H1 (cell line): ENCODE results near the gene MRPL33. TPM values are rescaled to one million over a fixed set of nuclear protein-coding genes. Genes with fewer than 3 reads are reported as not detected.
A peak's percentile ranks its signal among the peaks of the same experiment; 100 is the strongest.

Source experiments
- CTCF ChIA-PET: fragments of 300-600 bp; sonication (Branson Sonifier 250); formaldehyde crosslinking; loops from one replicate; lab custom pipeline; 2021; ENCODE audit not compliant: partially characterized antibody; lab: Charles Lee
- POLR2A ChIA-PET: fragments of 300-600 bp; sonication (Branson Sonifier 250); formaldehyde crosslinking; loops from one replicate; lab custom pipeline; 2021; ENCODE audit warnings: inconsistent platforms; ENCODE audit not compliant: partially characterized antibody; lab: Charles Lee
- DNase-seq, 2 experiments: peaks; one replicate each; pipeline versions ENCODE4 v3.0.0 to v3.0.0-alpha.2; 2010 to 2022; ENCODE audit warnings: low spot score in 2 of 2, low read depth in 1 of 2, mixed read lengths in 1 of 2
- FAIRE-seq: peaks from 2 replicates; lab custom pipeline; 2011; peaks lifted over from hg19 to GRCh38; lab: Jason Lieb, UNC
- H2AFZ ChIP-seq: 2 replicates; pipeline ENCODE4 v1.8.1; 2012; ENCODE audit warnings: low read length, inconsistent platforms
- H2AK5ac ChIP-seq: 2 replicates; pipeline ENCODE4 v1.6.1; 2013; ENCODE audit warnings: low read depth, low read length
- H2BK120ac ChIP-seq: replicated peaks from 2 replicates; pipeline ENCODE3; 2013; ENCODE audit warnings: low read depth, low read length, inconsistent platforms
- H2BK12ac ChIP-seq: 2 replicates; pipeline ENCODE4 v1.6.1; 2013; ENCODE audit warnings: low read depth, low read length
- H2BK15ac ChIP-seq: 2 replicates; pipeline ENCODE4 v1.6.1; 2013; ENCODE audit warnings: low read length
- H2BK20ac ChIP-seq: 2 replicates; pipeline ENCODE4 v1.6.1; 2013; ENCODE audit warnings: low read length
- H2BK5ac ChIP-seq: 2 replicates; pipeline ENCODE4 v1.6.1; 2013; ENCODE audit warnings: low read depth, low read length
- H3K14ac ChIP-seq: 2 replicates; pipeline ENCODE4 v1.6.1; 2013; ENCODE audit warnings: inconsistent platforms; ENCODE audit not compliant: insufficient read length
- H3K18ac ChIP-seq: 2 replicates; pipeline ENCODE4 v1.6.1; 2013; ENCODE audit warnings: low read length; ENCODE audit errors: extremely low read depth
- H3K23ac ChIP-seq: 2 replicates; pipeline ENCODE4 v1.6.1; 2013; ENCODE audit warnings: inconsistent platforms; ENCODE audit not compliant: insufficient read length
- H3K23me2 ChIP-seq: 2 replicates; pipeline ENCODE4 v1.6.1; 2013; ENCODE audit warnings: low read depth, low read length
- H3K27ac ChIP-seq: 2 replicates; pipeline ENCODE4 v1.6.1; 2011; ENCODE audit warnings: low read depth, low read length, inconsistent platforms
- H3K27me3 ChIP-seq, 4 experiments: replicated peaks in 1 of 4; 1 replicate in 1 of 4; 2 replicates in 3 of 4; pipeline versions ENCODE4 v1.6.1 to v1.8.1; 2011 to 2013; ENCODE audit warnings: low read length in 3 of 4, mild to moderate bottlenecking in 3 of 4, inconsistent platforms in 2 of 4, mixed read lengths in 2 of 4, moderate library complexity in 1 of 4; ENCODE audit not compliant: control insufficient read depth in 3 of 4, insufficient read depth in 3 of 4; ENCODE audit errors: extremely low read depth in 1 of 4
- H3K36me3 ChIP-seq, 4 experiments: 2 replicates each; pipeline versions ENCODE4 v1.6.1 to v1.8.1; 2011 to 2013; ENCODE audit warnings: mild to moderate bottlenecking in 4 of 4, low read length in 3 of 4, moderate library complexity in 2 of 4, control low read depth in 1 of 4, inconsistent platforms in 1 of 4; ENCODE audit not compliant: insufficient read depth in 4 of 4, control insufficient read depth in 2 of 4
- H3K4ac ChIP-seq: replicated peaks from 2 replicates; pipeline ENCODE3; 2013; ENCODE audit warnings: low read length, low read depth, mixed read lengths, inconsistent platforms; ENCODE audit not compliant: insufficient read length
- H3K4me1 ChIP-seq, 4 experiments: replicated peaks in 1 of 4; 1 replicate in 1 of 4; 2 replicates in 3 of 4; pipeline versions ENCODE4 v1.6.1 to v1.8.1; 2011 to 2013; ENCODE audit warnings: low read length in 3 of 4, inconsistent platforms in 2 of 4, mixed read lengths in 1 of 4; ENCODE audit not compliant: insufficient read depth in 4 of 4, control insufficient read depth in 3 of 4
- H3K4me2 ChIP-seq, 2 experiments: 2 replicates each; pipeline versions ENCODE4 v1.6.1 to v1.8.1; 2011 to 2013; ENCODE audit warnings: low read depth in 2 of 2, low read length in 2 of 2, control low read depth in 1 of 2, inconsistent platforms in 1 of 2, mild to moderate bottlenecking in 1 of 2; ENCODE audit not compliant: insufficient read depth in 1 of 2
- H3K4me3 ChIP-seq, 4 experiments: fragments of 200-600, 300-600 bp in 1 of 4; sonication (generic), shearing (Covaris generic), sonication (Bioruptor Twin) in 1 of 4; 2 replicates each; pipeline versions ENCODE4 v1.5.1 to v1.8.1; 2011 to 2016; ENCODE audit warnings: low read length in 4 of 4, low read depth in 3 of 4, control low read depth in 2 of 4, inconsistent platforms in 2 of 4, mild to moderate bottlenecking in 2 of 4, mixed read lengths in 1 of 4, moderate library complexity in 1 of 4; ENCODE audit not compliant: insufficient read depth in 2 of 4; ENCODE audit errors: extremely low read depth in 1 of 4
- H3K56ac ChIP-seq: replicated peaks from 2 replicates; pipeline ENCODE3; 2013; ENCODE audit warnings: low read depth, mild to moderate bottlenecking, mixed read lengths, low read length, inconsistent platforms; ENCODE audit not compliant: insufficient read length
- H3K79me1 ChIP-seq: 2 replicates; pipeline ENCODE4 v1.6.1; 2013; ENCODE audit warnings: low read depth, low read length, control low read depth
- H3K79me2 ChIP-seq, 2 experiments: 2 replicates each; pipeline versions ENCODE4 v1.6.1 to v1.8.1; 2012 to 2013; ENCODE audit warnings: low read length in 2 of 2, mild to moderate bottlenecking in 2 of 2, inconsistent platforms in 1 of 2; ENCODE audit not compliant: insufficient read depth in 2 of 2, control insufficient read depth in 1 of 2
- H3K9ac ChIP-seq, 4 experiments: replicated peaks in 1 of 4; 1 replicate in 1 of 4; 2 replicates in 3 of 4; pipeline versions ENCODE4 v1.6.1 to v1.8.1; 2011 to 2013; ENCODE audit warnings: low read depth in 3 of 4, low read length in 3 of 4, control low read depth in 2 of 4, mild to moderate bottlenecking in 2 of 4, moderate library complexity in 2 of 4, inconsistent platforms in 1 of 4; ENCODE audit errors: extremely low read depth in 1 of 4
- H3K9me3 ChIP-seq, 2 experiments: 2 replicates each; pipeline versions ENCODE4 v1.6.1 to v1.8.1; 2012 to 2013; ENCODE audit warnings: mild to moderate bottlenecking in 2 of 2, moderate library complexity in 2 of 2, control low read depth in 1 of 2, inconsistent platforms in 1 of 2, low read depth in 1 of 2, low read length in 1 of 2, mixed read lengths in 1 of 2; ENCODE audit not compliant: insufficient read depth in 2 of 2
- H4K20me1 ChIP-seq, 2 experiments: replicated peaks in 1 of 2; 2 replicates each; pipeline versions ENCODE3 to v1.8.1; 2011 to 2013; ENCODE audit warnings: inconsistent platforms in 2 of 2, low read length in 2 of 2, mild to moderate bottlenecking in 1 of 2; ENCODE audit not compliant: insufficient read depth in 2 of 2, control insufficient read depth in 1 of 2
- H4K5ac ChIP-seq: 2 replicates; pipeline ENCODE4 v1.6.1; 2013; ENCODE audit warnings: low read length, low read depth, mixed read lengths, inconsistent platforms; ENCODE audit not compliant: insufficient read length
- H4K8ac ChIP-seq: 2 replicates; pipeline ENCODE4 v1.8.0; 2013; ENCODE audit warnings: mild to moderate bottlenecking, moderate library complexity, low read length, inconsistent platforms; ENCODE audit not compliant: insufficient read depth; ENCODE audit errors: extremely low read depth
- H4K91ac ChIP-seq: replicated peaks from 2 replicates; pipeline ENCODE3; 2013; ENCODE audit warnings: low read length, mixed read lengths, inconsistent platforms; ENCODE audit not compliant: insufficient read length
- ATF2 ChIP-seq: IDR thresholded peaks from 2 replicates; pipeline ENCODE4 v1.6.1; 2012; ENCODE audit warnings: low read length, inconsistent platforms
- BACH1 ChIP-seq: IDR thresholded peaks from 2 replicates; pipeline ENCODE4 v1.6.1; 2012; ENCODE audit warnings: low read length, improper control_type of control experiment
- CHD2 ChIP-seq: IDR thresholded peaks from 2 replicates; pipeline ENCODE4 v1.6.1; 2012; ENCODE audit warnings: low read length, improper control_type of control experiment
- EP300 ChIP-seq, 2 experiments: IDR thresholded peaks; 1 replicate in 1 of 2; 2 replicates in 1 of 2; pipeline ENCODE4 v1.6.1; 2011 to 2012; ENCODE audit warnings: low read depth in 2 of 2, low read length in 2 of 2, mild to moderate bottlenecking in 2 of 2, borderline replicate concordance in 1 of 2, inconsistent platforms in 1 of 2, moderate library complexity in 1 of 2
- GABPA ChIP-seq: IDR thresholded peaks from 2 replicates; pipeline ENCODE4 v1.6.1; 2011; ENCODE audit warnings: mild to moderate bottlenecking, low read length, moderate library complexity, borderline replicate concordance; ENCODE audit not compliant: insufficient read depth
- JUND ChIP-seq: IDR thresholded peaks from 2 replicates; pipeline ENCODE4 v1.6.1; 2011; ENCODE audit warnings: mild to moderate bottlenecking, improper control_type of control experiment, low read length
- KDM4A ChIP-seq: IDR thresholded peaks from one replicate; pipeline ENCODE4 v1.7.1; 2012; ENCODE audit warnings: low read depth, mild to moderate bottlenecking, moderate library complexity, low read length, inconsistent platforms; ENCODE audit not compliant: severe bottlenecking
- NRF1 ChIP-seq: IDR thresholded peaks from 2 replicates; pipeline ENCODE4 v1.6.1; 2011; ENCODE audit warnings: mild to moderate bottlenecking, low read depth, low read length, improper control_type of control experiment
- RFX5 ChIP-seq: IDR thresholded peaks from 2 replicates; pipeline ENCODE4 v1.6.1; 2011; ENCODE audit warnings: low read depth, low read length, improper control_type of control experiment, borderline replicate concordance
- SAP30 ChIP-seq: fragments of 300-600 bp; sonication (generic); IDR thresholded peaks from 2 replicates; pipeline ENCODE4 v1.7.1; 2012; ENCODE audit warnings: low read length, moderate library complexity, mild to moderate bottlenecking, inconsistent platforms; ENCODE audit not compliant: insufficient read depth, insufficient replicate concordance
- SP1 ChIP-seq: IDR thresholded peaks from 2 replicates; pipeline ENCODE4 v1.6.1; 2011; ENCODE audit warnings: low read depth, low read length
- TAF1 ChIP-seq: IDR thresholded peaks from 2 replicates; pipeline ENCODE4 v1.6.1; 2011; ENCODE audit warnings: mild to moderate bottlenecking, low read depth, low read length
- TEAD4 ChIP-seq: IDR thresholded peaks from 2 replicates; pipeline ENCODE4 v1.6.1; 2012; ENCODE audit warnings: low read depth, low read length, inconsistent platforms, mixed read lengths
- WGBS, 2 experiments: shearing (Covaris generic) in 1 of 2; methylation state at CpG; one replicate each; pipeline versions ENCODE4 v1.1.6 to v1.1.7; 2013 to 2015; ENCODE audit warnings: low lambda C conversion rate in 2 of 2, mixed read lengths in 2 of 2, inconsistent platforms in 1 of 2, low coverage in 1 of 2, missing lambda C conversion rate in 1 of 2; ENCODE audit not compliant: insufficient replicate concordance in 2 of 2, insufficient coverage in 1 of 2, insufficient read length in 1 of 2; ENCODE audit errors: extremely low coverage in 1 of 2, missing lambda C conversion rate in 1 of 2; 5-methylcytosine and 5-hydroxymethylcytosine counted together
- polyA plus RNA-seq, 7 experiments: library from polyadenylated mRNA; depleted of rRNA in 3 of 7; stranded (reverse) in 5 of 7; unstranded in 2 of 7; fragments of >200 nt in 5 of 7; fragments of 200-250 nt in 2 of 7; gene quantifications; 1 replicate in 5 of 7; 2 replicates in 1 of 7; 4 replicates in 1 of 7; pipeline versions ENCODE4 v1.2.1 to v1.2.3, GENCODE V29; 2011 to 2013; ENCODE audit warnings: missing spikeins in 2 of 7, mixed read lengths in 2 of 7
- total RNA-seq: library from RNA; stranded (reverse); fragmentation: NEBNext Ultra II Directional; extraction: Animal tissue kit (Norgen Biotek cat#: 25700); gene quantifications from 2 replicates; pipeline ENCODE4 v1.2.1, GENCODE V29; 2021

MRPL33 gene
- total and polyA plus RNA-seq, 2 of the 8 experiments (the other 6 are each of a cell fraction or from before 2014, with no cell fraction given): 24.3 to 62.9 TPM

- no peak for FAIRE-seq
- 60% methylated on average over 4 of the region's 4 CpGs; no CpG with 5 or more reads in 1 of the 2 experiments for WGBS, 2 experiments
- H2BK5ac ChIP-seq: no peak overlapping the region
- H3K27me3 ChIP-seq: no peaks in the 10 kb centered on the region; a peak in 1 of 7 replicates
- H2BK120ac ChIP-seq: no peak overlapping the region
- no peak overlapping the region for H4K5ac ChIP-seq
- H3K27ac ChIP-seq: no peak overlapping the region
- no peak overlapping the region for H4K91ac ChIP-seq
- H4K20me1 ChIP-seq: no peaks in the 10 kb centered on the region
- no peak overlapping the region for H2AK5ac ChIP-seq
- no peak overlapping the region for H2AFZ ChIP-seq
- H3K4me2 ChIP-seq: no peak overlapping the region
- no peak overlapping the region for H2BK20ac ChIP-seq
- H3K56ac ChIP-seq: no peak overlapping the region
- no peak overlapping the region for H3K4me3 ChIP-seq
- H3K4me1 ChIP-seq: peaks cover 1 to 11% (median 7%) of the 10 kb centered on the region in 4 experiments; a peak in 6 of 7 replicates
- H3K79me1 ChIP-seq: no peaks in the 10 kb centered on the region
- no peak overlapping the region for H2BK15ac ChIP-seq
- H3K9ac ChIP-seq: no peak overlapping the region
- H3K23me2 ChIP-seq: no peaks in the 10 kb centered on the region
- 0 out of 2 replicates have a peak overlapping the region, but pooled peaks have one; percentile 50 for H2BK12ac ChIP-seq
- H3K23ac ChIP-seq: no peak overlapping the region
- H3K79me2 ChIP-seq: no peaks in the 10 kb centered on the region
- no peak overlapping the region for H3K18ac ChIP-seq
- no peak overlapping the region for H3K4ac ChIP-seq
- no peak overlapping the region for H3K14ac ChIP-seq
- no peaks in the 10 kb centered on the region for H3K36me3 ChIP-seq
- ChIA-PET POLR2A (interaction anchor here (0.5 to 3.2 kb wide), 2 partner anchors 23 to 668 kb away, joined by 4 to 18 read pairs; no protein-coding TSS in a partner anchor), CTCF (interaction anchor here (1.2 to 1.8 kb wide), 4 partner anchors 25 to 233 kb away, joined by 3 to 4 read pairs (median 4); no protein-coding TSS in a partner anchor)
- H3K9me3 ChIP-seq: no peaks in the 10 kb centered on the region
- H4K8ac ChIP-seq: no peak overlapping the region
- no peak for DNase-seq
- no peak for TF ChIP-seq SAP30
- no peak for TF ChIP-seq TEAD4
- TF ChIP-seq KDM4A: no peak
- no peak for TF ChIP-seq NRF1
- no peak for TF ChIP-seq JUND
- TF ChIP-seq RFX5: no peak
- no peak for TF ChIP-seq TAF1
- TF ChIP-seq GABPA: no peak
- no peak for TF ChIP-seq CHD2
- TF ChIP-seq BACH1: no peak
- TF ChIP-seq EP300 (IDR thresholded peaks at IDR 0.05; ENCODE audit: borderline replicate concordance in 1 of 2, low read depth in 2 of 2, low read length in 2 of 2): no peak
- TF ChIP-seq ATF2: no peak
- TF ChIP-seq SP1: no peak
These were observed 42.3 kb upstream of the MRPL33 start for GRCh38 chr2:27729198-27729597.
